Endothelial cell of umbilical vein (primary cell): ENCODE results near the gene DMRT1. TPM values are rescaled to one million over a fixed set of nuclear protein-coding genes. Genes with fewer than 3 reads are reported as not detected.

Experiments used
- BruUV-seq: library from RNA; stranded (reverse); fragments of 400-500 nt; replicated peaks from 2 replicates; lab custom pipeline; 2021; lab: Mats Ljungman, UMichigan
- CTCF ChIA-PET: fragments of 300-600, 350-600 bp; sonication (Branson Sonifier 250); formaldehyde crosslinking; loops from one replicate; lab custom pipeline; 2021; ENCODE audit warnings: antibody characterized with exemption, inconsistent platforms; lab: Charles Lee
- POLR2A ChIA-PET: fragments of 300-600, 350-600 bp; sonication (Branson Sonifier 250); formaldehyde crosslinking; loops from one replicate; lab custom pipeline; 2021; ENCODE audit warnings: antibody characterized with exemption, inconsistent platforms; lab: Charles Lee
- DNase-seq: peaks from one replicate; pipeline ENCODE4 v3.0.0-alpha.2; 2011; ENCODE audit warnings: low read depth, low spot score
- FAIRE-seq: peaks from 2 replicates; lab custom pipeline; 2011; peaks lifted over from hg19 to GRCh38; lab: Jason Lieb, UNC
- H2AFZ ChIP-seq: 2 replicates; pipeline ENCODE4 v1.6.0; 2012; ENCODE audit warnings: low read depth, low read length, control low read depth, inconsistent platforms
- H3K27ac ChIP-seq: 2 replicates; pipeline ENCODE4 v1.5.1; 2011; ENCODE audit warnings: low read depth, mild to moderate bottlenecking, control low read depth, low read length, moderate library complexity; ENCODE audit not compliant: insufficient read depth
- H3K27me3 ChIP-seq, 2 experiments: 2 replicates each; pipeline versions ENCODE4 v1.6.0 to v1.6.1; 2011; ENCODE audit warnings: low read length in 2 of 2, mixed read lengths in 1 of 2; ENCODE audit not compliant: control insufficient read depth in 2 of 2, insufficient read depth in 2 of 2
- H3K36me3 ChIP-seq, 2 experiments: 2 replicates in 1 of 2; 3 replicates in 1 of 2; pipeline ENCODE4 v1.5.1; 2011; ENCODE audit warnings: low read length in 2 of 2, mild to moderate bottlenecking in 1 of 2, moderate library complexity in 1 of 2; ENCODE audit not compliant: control insufficient read depth in 2 of 2, insufficient read depth in 2 of 2; ENCODE audit errors: extremely low read depth in 1 of 2
- H3K4me1 ChIP-seq: 3 replicates; pipeline ENCODE4 v1.5.1; 2011; ENCODE audit warnings: mild to moderate bottlenecking, low read length; ENCODE audit not compliant: control insufficient read depth, insufficient read depth; ENCODE audit errors: extremely low read depth
- H3K4me2 ChIP-seq: 2 replicates; pipeline ENCODE4 v1.6.1; 2011; ENCODE audit warnings: low read length, control low read depth, mixed read lengths; ENCODE audit not compliant: insufficient read depth
- H3K4me3 ChIP-seq, 3 experiments: fragments of 200-600 bp in 1 of 3; sonication (generic), shearing (Covaris generic) in 1 of 3; replicated peaks in 1 of 3; 2 replicates each; pipeline ENCODE4 v1.5.1; 2011 to 2016; ENCODE audit warnings: control low read depth in 3 of 3, low read length in 3 of 3, mild to moderate bottlenecking in 2 of 3, inconsistent platforms in 1 of 3, low read depth in 1 of 3, moderate library complexity in 1 of 3; ENCODE audit not compliant: insufficient read depth in 1 of 3
- H3K79me2 ChIP-seq: 2 replicates; pipeline ENCODE4 v1.6.0; 2012; ENCODE audit warnings: low read length, inconsistent platforms; ENCODE audit not compliant: control insufficient read depth, insufficient read depth
- H3K9ac ChIP-seq: replicated peaks from 2 replicates; pipeline ENCODE3; 2011; ENCODE audit warnings: low read length, control low read depth; ENCODE audit not compliant: insufficient read depth; ENCODE audit errors: extremely low read depth
- H3K9me1 ChIP-seq: replicated peaks from 3 replicates; pipeline ENCODE4 v1.6.0; 2011; ENCODE audit warnings: mild to moderate bottlenecking, low read length; ENCODE audit not compliant: control insufficient read depth, insufficient read depth; ENCODE audit errors: extremely low read depth
- H3K9me3 ChIP-seq: replicated peaks from 2 replicates; pipeline ENCODE4 v1.5.1; 2012; ENCODE audit warnings: low read length, inconsistent platforms; ENCODE audit not compliant: control insufficient read depth, insufficient read depth
- H4K20me1 ChIP-seq: replicated peaks from 2 replicates; pipeline ENCODE3; 2011; ENCODE audit warnings: mild to moderate bottlenecking, low read length; ENCODE audit not compliant: control insufficient read depth, insufficient read depth; ENCODE audit errors: extremely low read depth
- CTCF ChIP-seq, 2 donors: IDR thresholded peaks; 1 replicate in 1 of 2; 2 replicates in 1 of 2; pipeline ENCODE4 v1.5.1; 2011; ENCODE audit warnings: low read length in 2 of 2, mild to moderate bottlenecking in 2 of 2, moderate library complexity in 2 of 2, control low read depth in 1 of 2, inconsistent platforms in 1 of 2, low read depth in 1 of 2; ENCODE audit not compliant: insufficient read depth in 1 of 2; ENCODE audit errors: extremely low read depth in 1 of 2
- EZH2 ChIP-seq: IDR thresholded peaks from 2 replicates; pipeline ENCODE4 v1.6.1; 2012; ENCODE audit warnings: borderline replicate concordance, low read depth, mild to moderate bottlenecking, moderate library complexity, low read length, inconsistent platforms; ENCODE audit not compliant: severe bottlenecking
- GATA2 ChIP-seq: IDR thresholded peaks from 2 replicates; pipeline ENCODE4 v1.7.0; 2011; ENCODE audit warnings: low read depth, mild to moderate bottlenecking, moderate library complexity, mixed read lengths, low read length; ENCODE audit not compliant: insufficient read length, insufficient read depth
- JUN ChIP-seq: IDR thresholded peaks from 2 replicates; pipeline ENCODE4 v1.6.1; 2011; ENCODE audit warnings: borderline replicate concordance, low read depth; ENCODE audit not compliant: insufficient read length, insufficient read depth
- MAX ChIP-seq: IDR thresholded peaks from 2 replicates; pipeline ENCODE4 v1.6.1; 2011; ENCODE audit not compliant: insufficient read depth, insufficient read length
- MYC ChIP-seq: IDR thresholded peaks from one replicate; pipeline ENCODE4 v1.6.1; 2011; ENCODE audit warnings: mild to moderate bottlenecking, low read depth, low read length
- POLR2A ChIP-seq: IDR thresholded peaks from 2 replicates; pipeline ENCODE4 v1.6.1; 2012; ENCODE audit warnings: low read depth, mild to moderate bottlenecking, control low read depth, low read length
- POLR2AphosphoS5 ChIP-seq: IDR thresholded peaks from 2 replicates; pipeline ENCODE4 v1.6.1; 2012; ENCODE audit warnings: low read depth, mild to moderate bottlenecking, control low read depth, low read length, moderate library complexity; ENCODE audit not compliant: insufficient read depth
- dilution Hi-C: fragments of 300-500 bp; cut with MboI; formaldehyde crosslinking; loops from one replicate; pipeline ENCODE4 v1.15.0; 2019; ENCODE audit warnings: low sequenced_read_pairs; ENCODE audit not compliant: extremely low pct_ligation_motif_present
- intact Hi-C: fragments of 100-400 bp; cut with micrococcal nuclease; formaldehyde crosslinking; loops from one replicate; pipeline ENCODE4 v1.10.0; 2022
- polyA plus RNA-seq, 4 experiments: library from polyadenylated mRNA; depleted of rRNA in 3 of 4; stranded (reverse) in 3 of 4; unstranded in 1 of 4; fragments of >200 nt; gene quantifications; 2 replicates each; pipeline versions ENCODE4 v1.2.1 to v1.2.3, GENCODE V29; 2011 to 2012; ENCODE audit warnings: missing spikeins in 1 of 4
- total RNA-seq: library from RNA; stranded (reverse); gene quantifications from 2 replicates; pipeline ENCODE4 v1.2.3, GENCODE V29; 2021

DMRT1 gene
- total and polyA plus RNA-seq, 2 donors (not counting 3 experiments of a cell fraction or from before 2014, with no cell fraction given), result 0.08 to 0.20 TPM

GRCh38 chr9:859251-859650, 17.8 kb downstream of the DMRT1 start:
- TF ChIP-seq EZH2, result no peak
- TF ChIP-seq POLR2A, result no peak
- no peak for TF ChIP-seq JUN
- no peak for TF ChIP-seq GATA2
- TF ChIP-seq MYC, result no peak
- TF ChIP-seq POLR2AphosphoS5, result no peak
- no peak for TF ChIP-seq MAX
- no peak for TF ChIP-seq CTCF (IDR thresholded peaks at IDR 0.05; ENCODE audit: extremely low read depth in 1 of 2, insufficient read depth in 1 of 2, low read depth in 1 of 2, low read length in 2 of 2)
- Histone ChIP-seq H3K27me3 (no peaks in the 10 kb centered on the region), H3K4me2 (no peak overlapping the region), H3K4me3 (no peak overlapping the region), H3K27ac (no peak overlapping the region), H3K4me1 (no peaks in the 10 kb centered on the region), H3K9ac (no peak overlapping the region), H3K79me2 (no peaks in the 10 kb centered on the region), H2AFZ (no peak overlapping the region), H3K9me1 (no peaks in the 10 kb centered on the region), H4K20me1 (no peaks in the 10 kb centered on the region), H3K36me3 (no peaks in the 10 kb centered on the region), H3K9me3 (no peaks in the 10 kb centered on the region)
- ChIA-PET POLR2A (no interaction called here), CTCF (no interaction called here)
- intact Hi-C loops (no loop called here), dilution Hi-C loops (no loop called here)
- no peak for DNase-seq
- no peak for FAIRE-seq
- no TSS peak for BruUV-seq
